ENCODE results near the gene COBL.

DNA sequence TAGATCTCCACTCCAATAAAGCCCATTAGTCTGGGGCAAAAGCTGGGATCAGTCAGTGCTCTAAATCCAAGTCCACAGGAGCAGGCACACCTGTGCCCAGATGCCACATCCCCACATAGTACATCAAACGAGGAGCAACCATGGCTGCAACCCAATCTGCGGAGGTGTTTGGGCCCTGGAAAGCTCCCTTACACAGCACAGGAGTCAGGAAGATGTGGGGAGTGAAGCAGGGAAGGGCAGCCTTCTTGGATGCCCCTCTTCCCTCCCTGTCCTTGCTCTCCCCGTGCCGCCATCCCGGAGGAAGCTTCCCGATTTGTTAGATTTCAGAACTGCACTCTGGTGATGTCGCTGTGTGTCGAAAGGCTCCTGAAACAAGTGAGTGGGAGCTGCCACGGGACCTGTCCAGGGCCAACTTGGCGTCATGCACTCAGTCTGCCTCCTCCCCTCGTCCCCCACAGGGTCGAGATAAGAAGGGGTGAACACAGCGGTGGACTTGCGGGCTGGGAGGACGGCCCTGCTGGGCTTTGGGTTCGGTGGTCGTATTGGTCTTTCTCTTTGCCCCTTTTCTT is 303.3 kb downstream of the COBL start:
- TF ChIP-seq CTCF (optimal IDR thresholded peaks at IDR 0.05 in 1 of 3, IDR thresholded peaks at IDR 0.05 in 1 of 3, conservative IDR thresholded peaks at IDR 0.05 in 1 of 3; ENCODE audit: extremely low read depth in 1 of 3, insufficient read depth in 2 of 3, low read length in 3 of 3) = no peak
- no peak for TF ChIP-seq EZH2 (IDR thresholded peaks at IDR 0.05; ENCODE audit: low read length)
